Activated naive CD8-positive, alpha-beta T cell (primary cell): Measurements from ENCODE around the gene UPF1.
A peak's percentile ranks its signal among the peaks of the same experiment; 100 is the strongest.

Experiments used
- H3K27ac Mint-ChIP-seq: one replicate; pipeline ENCODE4 v1.8.0; 2021; ENCODE audit warnings: mixed read lengths
- H3K27me3 Mint-ChIP-seq: one replicate; pipeline ENCODE4 v1.8.0; 2021; ENCODE audit warnings: mixed read lengths
- H3K36me3 Mint-ChIP-seq: one replicate; pipeline ENCODE4 v1.8.0; 2021; ENCODE audit warnings: mixed read lengths
- H3K4me1 Mint-ChIP-seq: one replicate; pipeline ENCODE4 v1.8.0; 2021; ENCODE audit warnings: low read depth, mixed read lengths
- H3K4me3 Mint-ChIP-seq: one replicate; pipeline ENCODE4 v1.8.0; 2021; ENCODE audit warnings: mild to moderate bottlenecking, mixed read lengths
- H3K9me3 Mint-ChIP-seq: one replicate; pipeline ENCODE4 v1.8.0; 2021; ENCODE audit warnings: low read depth, mixed read lengths

The UPF1 gene

DNA sequence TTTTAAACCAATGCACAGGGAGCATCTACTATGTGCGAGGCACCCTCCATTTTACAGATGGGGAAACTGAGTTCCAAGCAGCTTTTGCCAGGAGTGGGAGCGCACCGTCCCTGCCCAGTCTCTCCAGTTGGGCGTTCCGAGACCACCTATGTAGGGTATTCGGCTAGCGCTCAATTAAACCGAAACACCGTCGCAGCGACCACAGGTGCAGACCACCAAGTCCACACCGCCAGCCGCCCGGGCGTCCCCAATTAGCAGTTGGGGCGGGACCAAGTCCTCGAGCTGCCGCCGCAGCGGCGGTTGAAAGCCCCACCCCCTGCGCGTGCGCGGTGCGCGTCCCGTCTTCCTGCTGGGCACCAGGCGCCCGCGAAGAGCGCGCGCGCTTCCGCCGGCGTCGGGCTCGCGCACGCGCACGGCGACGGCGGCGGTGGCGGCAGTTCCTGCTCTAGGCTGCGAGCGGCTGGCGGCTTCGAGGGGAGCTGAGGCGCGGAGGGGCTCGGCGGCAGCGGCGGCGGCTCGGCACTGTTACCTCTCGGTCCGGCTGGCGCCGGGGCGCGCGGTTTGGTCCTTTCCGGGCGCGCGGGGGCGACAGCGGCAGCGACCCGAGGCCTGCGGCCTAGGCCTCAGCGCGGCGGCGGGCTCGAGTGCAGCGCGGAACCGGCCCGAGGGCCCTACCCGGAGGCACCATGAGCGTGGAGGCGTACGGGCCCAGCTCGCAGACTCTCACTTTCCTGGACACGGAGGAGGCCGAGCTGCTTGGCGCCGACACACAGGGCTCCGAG lies at the start of gene UPF1:
UPF1 (plus strand) TSS at position 436 of the 782 bp plus-strand sequence; CDS start at position 687, 251 bp downstream.
- peak within 1 kb of the TSS; percentile 94 for H3K27ac Mint-ChIP-seq
- H3K27me3 Mint-ChIP-seq = no peaks in the 10 kb centered on the region
- H3K4me3 Mint-ChIP-seq = peak within 1 kb of the TSS; percentile 96
- H3K36me3 Mint-ChIP-seq = peaks cover 9% of the 10 kb centered on the region
- H3K9me3 Mint-ChIP-seq = no peaks in the 10 kb centered on the region
- H3K4me1 Mint-ChIP-seq = peaks cover 30% of the 10 kb centered on the region

GRCh38 chr19:18782559-18783225 lies 49.1 kb upstream of the UPF1 start:
- H3K4me1 Mint-ChIP-seq = peaks cover 19% of the 10 kb centered on the region

GRCh38 chr19:18783958-18784785 lies 47.6 kb upstream of the UPF1 start:
- no peak overlapping the region for H3K27ac Mint-ChIP-seq
- no peaks in the 10 kb centered on the region for H3K36me3 Mint-ChIP-seq
- H3K4me3 Mint-ChIP-seq = no peak overlapping the region
- H3K4me1 Mint-ChIP-seq = peaks cover 23% of the 10 kb centered on the region
- H3K27me3 Mint-ChIP-seq = peaks cover 8% of the 10 kb centered on the region
- no peaks in the 10 kb centered on the region for H3K9me3 Mint-ChIP-seq

More at GRCh38 chr19:18782559-18783225, 49.1 kb upstream of the UPF1 start:
- peaks cover 7% of the 10 kb centered on the region for H3K27me3 Mint-ChIP-seq
- no peaks in the 10 kb centered on the region for H3K9me3 Mint-ChIP-seq
- H3K4me3 Mint-ChIP-seq = no peak overlapping the region
- H3K27ac Mint-ChIP-seq = no peak overlapping the region
- no peaks in the 10 kb centered on the region for H3K36me3 Mint-ChIP-seq

- Mint-ChIP-seq H3K4me1 (peaks cover 25% of the 10 kb centered on the region), H3K36me3 (no peaks in the 10 kb centered on the region), H3K4me3 (no peak overlapping the region), H3K27me3 (peaks cover 10% of the 10 kb centered on the region), H3K27ac (no peak overlapping the region), H3K9me3 (no peaks in the 10 kb centered on the region)
Measured at GRCh38 chr19:18784786-18785120, 47.0 kb upstream of the UPF1 start.

DNA sequence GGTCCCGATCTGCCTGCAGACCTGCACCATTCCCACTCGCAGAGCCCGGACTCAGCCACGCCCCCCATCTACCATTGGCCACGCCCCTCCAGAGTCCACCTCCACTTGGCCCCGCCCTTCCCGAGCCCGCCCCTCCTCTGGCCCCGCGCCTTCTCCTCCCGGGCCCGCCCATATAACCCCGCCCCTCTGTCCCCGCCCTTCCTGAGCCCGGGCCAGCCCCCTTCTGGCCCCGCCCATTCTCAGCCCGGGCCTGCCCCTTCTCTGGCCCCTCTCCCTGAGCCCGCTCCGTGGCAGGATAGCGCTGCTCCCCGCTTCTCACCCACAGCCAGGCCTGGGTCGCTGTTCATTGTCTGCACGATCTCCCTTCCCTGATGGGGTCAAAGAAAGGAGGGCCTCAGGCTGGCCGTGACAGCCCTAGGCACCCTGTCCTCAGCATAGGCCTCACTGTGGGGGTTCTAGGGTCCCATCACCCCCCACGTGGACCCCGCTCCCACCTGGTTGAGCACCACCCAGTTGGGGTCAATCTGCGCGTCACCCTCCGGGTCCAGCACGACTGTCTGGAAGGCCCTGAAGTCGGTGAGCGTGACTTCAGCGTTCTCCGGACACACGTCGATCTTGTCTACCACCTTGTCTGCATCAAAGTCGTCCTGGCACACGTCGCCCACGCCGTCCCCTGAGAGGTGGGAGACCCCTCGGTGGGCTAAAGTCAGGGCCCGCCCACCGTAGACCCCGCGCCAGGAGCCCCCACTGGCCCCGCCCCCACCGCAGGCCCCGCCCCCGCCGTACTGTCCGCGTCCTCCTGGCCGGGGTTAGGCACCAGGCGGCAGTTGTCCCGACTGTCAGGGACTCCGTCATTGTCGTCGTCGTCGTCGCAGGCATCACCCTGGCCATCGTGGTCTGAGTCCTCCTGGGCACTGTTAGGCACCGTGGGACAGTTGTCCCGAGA lies 46.3 kb upstream of the UPF1 start:
- H3K27ac Mint-ChIP-seq = no peak overlapping the region
- H3K27me3 Mint-ChIP-seq = peaks cover 13% of the 10 kb centered on the region
- no peaks in the 10 kb centered on the region for H3K9me3 Mint-ChIP-seq
- H3K4me1 Mint-ChIP-seq = peaks cover 29% of the 10 kb centered on the region
- peak overlapping the region; percentile 38 for H3K4me3 Mint-ChIP-seq
- no peaks in the 10 kb centered on the region for H3K36me3 Mint-ChIP-seq

GRCh38 chr19:18788529-18789421 lies 43.0 kb upstream of the UPF1 start:
- Mint-ChIP-seq H3K4me3 (peak overlapping the region; percentile 84), H3K4me1 (peaks cover 30% of the 10 kb centered on the region)

DNA sequence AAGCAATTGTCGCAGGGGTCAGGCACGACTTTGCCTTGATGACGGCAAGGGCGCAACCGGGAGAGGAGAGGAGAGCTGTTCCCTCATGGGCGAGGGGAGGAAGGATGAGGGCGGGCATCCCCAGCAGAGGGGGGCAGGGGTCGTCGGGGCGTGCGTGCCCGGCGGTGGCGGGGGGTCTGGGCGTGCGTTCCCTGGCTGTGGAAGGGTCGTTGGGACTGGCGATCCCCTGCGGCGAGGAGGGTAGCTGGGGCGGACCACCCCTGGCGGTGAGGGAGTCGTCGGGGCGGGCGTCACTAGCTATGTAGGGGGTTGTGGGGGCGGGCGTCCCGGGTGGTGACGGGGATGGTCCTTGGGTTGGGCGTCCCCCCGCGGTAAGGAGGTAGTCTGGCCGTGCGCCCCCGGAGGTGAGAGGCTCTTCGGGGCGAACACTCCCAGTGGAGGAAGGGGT lies 42.3 kb upstream of the UPF1 start:
- Mint-ChIP-seq H3K9me3 (no peaks in the 10 kb centered on the region), H3K4me3 (peak overlapping the region; percentile 84), H3K36me3 (no peaks in the 10 kb centered on the region), H3K27me3 (peaks cover 24% of the 10 kb centered on the region), H3K4me1 (peaks cover 29% of the 10 kb centered on the region), H3K27ac (no peak overlapping the region)

More at GRCh38 chr19:18788529-18789421, 43.0 kb upstream of the UPF1 start:
- Mint-ChIP-seq H3K27ac (no peak overlapping the region), H3K36me3 (no peaks in the 10 kb centered on the region), H3K9me3 (no peaks in the 10 kb centered on the region), H3K27me3 (peaks cover 22% of the 10 kb centered on the region)

DNA sequence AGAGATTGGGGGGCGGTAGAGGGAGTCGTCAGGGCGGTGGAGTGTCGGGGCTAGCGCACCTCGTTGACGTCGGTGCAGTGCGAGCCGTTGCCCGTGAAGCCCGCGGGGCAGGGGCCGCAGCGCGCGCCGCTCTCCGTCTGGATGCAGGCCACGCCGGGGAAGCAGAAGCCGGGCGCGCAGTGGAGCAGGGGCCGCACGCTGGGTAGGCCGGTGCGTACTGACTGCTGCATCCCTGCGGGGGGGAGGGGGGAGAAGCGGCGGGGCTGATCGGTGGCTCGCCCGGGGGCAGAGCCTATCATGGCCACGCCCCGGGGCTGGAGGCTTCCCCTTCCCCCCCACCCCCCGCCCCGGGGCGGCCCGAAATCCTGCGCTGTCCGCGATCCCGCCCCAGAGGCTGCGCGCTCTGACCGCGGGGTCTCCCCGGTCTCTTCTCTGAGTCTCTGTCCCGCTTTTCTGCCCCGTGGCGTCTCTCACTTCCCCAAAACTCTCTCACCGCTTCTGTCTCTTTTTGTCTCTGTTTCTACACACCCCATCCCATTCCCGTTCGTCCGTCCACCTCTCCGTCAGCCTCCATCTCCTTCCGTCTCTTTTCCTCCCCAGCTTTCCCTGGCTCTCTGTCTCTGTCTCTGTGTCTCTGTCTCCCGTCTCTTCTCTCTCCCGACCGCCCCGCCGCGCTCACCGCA lies 41.7 kb upstream of the UPF1 start:
- H3K4me1 Mint-ChIP-seq = peaks cover 28% of the 10 kb centered on the region
- no peak overlapping the region for H3K27ac Mint-ChIP-seq
- H3K27me3 Mint-ChIP-seq = peaks cover 24% of the 10 kb centered on the region
- no peaks in the 10 kb centered on the region for H3K9me3 Mint-ChIP-seq
- H3K4me3 Mint-ChIP-seq = peak overlapping the region; percentile 80
- no peaks in the 10 kb centered on the region for H3K36me3 Mint-ChIP-seq

GRCh38 chr19:18790566-18791314 lies 41.0 kb upstream of the UPF1 start, which contains the start of gene COMP:
COMP (minus strand) TSS chr19:18791305; CDS start chr19:18791269, 36 bp downstream.
- H3K27ac Mint-ChIP-seq = no peak within 1 kb of the TSS

GRCh38 chr19:18791315-18791678 lies 40.5 kb upstream of the UPF1 start:
- Mint-ChIP-seq H3K36me3 (no peaks in the 10 kb centered on the region), H3K27me3 (peaks cover 23% of the 10 kb centered on the region), H3K9me3 (no peaks in the 10 kb centered on the region), H3K4me1 (peaks cover 19% of the 10 kb centered on the region), H3K4me3 (peak overlapping the region; percentile 23), H3K27ac (no peak overlapping the region)

More at GRCh38 chr19:18790566-18791314, 41.0 kb upstream of the UPF1 start, which contains the start of gene COMP:
- peaks cover 24% of the 10 kb centered on the region for H3K4me1 Mint-ChIP-seq
- H3K4me3 Mint-ChIP-seq = peak within 1 kb of the TSS; percentile 80
- no peaks in the 10 kb centered on the region for H3K9me3 Mint-ChIP-seq
- H3K36me3 Mint-ChIP-seq = no peaks in the 10 kb centered on the region
- peaks cover 24% of the 10 kb centered on the region for H3K27me3 Mint-ChIP-seq

DNA sequence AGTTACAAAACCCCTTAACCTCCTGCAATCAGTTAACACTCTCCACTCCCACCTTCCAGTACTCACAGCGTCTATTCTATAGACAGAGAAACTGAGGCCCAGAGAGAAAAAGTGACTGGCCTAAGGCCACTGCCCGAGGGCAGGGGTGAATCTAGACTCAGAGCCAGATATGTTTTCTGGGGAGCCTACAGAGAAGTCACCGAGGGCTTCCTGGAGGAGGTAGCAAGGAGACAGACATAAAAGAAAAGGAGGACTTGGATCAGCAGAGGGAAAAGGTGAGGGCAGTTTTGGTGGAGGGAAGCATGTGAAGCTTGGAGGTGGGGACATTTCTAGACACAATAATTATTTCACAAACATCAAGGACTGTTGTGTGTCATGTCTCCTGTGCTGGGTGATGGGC lies 39.1 kb upstream of the UPF1 start:
- no peak overlapping the region for H3K27ac Mint-ChIP-seq
- H3K27me3 Mint-ChIP-seq = peaks cover 25% of the 10 kb centered on the region
- H3K9me3 Mint-ChIP-seq = no peaks in the 10 kb centered on the region
- peaks cover 12% of the 10 kb centered on the region for H3K4me1 Mint-ChIP-seq
- H3K36me3 Mint-ChIP-seq = no peaks in the 10 kb centered on the region
- H3K4me3 Mint-ChIP-seq = no peak overlapping the region
